Fibroblast of skin of left quadriceps (primary cell): ENCODE data around the gene CFAP73.

ENCODE experiments used
- DNase-seq, 2 experiments: peaks; one replicate each; pipeline ENCODE4 v3.0.0-alpha.2; 2013; ENCODE audit warnings: low read depth in 2 of 2

Gene CFAP73

GRCh38 chr12:113142173-113142885 is 7.2 kb upstream of the CFAP73 start:
- DNase-seq: no peak

DNA sequence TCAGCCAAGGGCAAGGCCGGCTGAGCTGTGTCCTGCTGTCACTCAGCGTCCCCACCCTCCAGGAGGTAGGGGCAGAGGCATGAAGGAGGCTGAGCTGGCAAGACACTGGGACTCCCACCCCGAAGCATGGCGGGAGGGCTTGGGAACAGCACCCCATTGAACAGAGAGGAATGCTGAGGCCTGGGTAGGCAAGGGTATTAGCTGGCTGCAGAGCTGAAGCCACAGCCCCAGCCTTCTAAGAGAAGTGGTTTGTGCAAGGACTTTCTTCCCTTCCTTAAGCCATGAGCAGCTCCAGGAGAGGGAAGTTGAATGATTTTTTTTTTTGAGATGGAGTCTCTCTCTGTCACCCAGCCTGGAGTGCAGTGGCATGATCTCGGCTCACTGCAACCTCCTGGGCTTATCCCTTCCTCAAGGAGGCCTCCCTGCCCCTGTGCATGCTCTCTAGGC is 6.6 kb upstream of the CFAP73 start:
- no peak for DNase-seq

DNA sequence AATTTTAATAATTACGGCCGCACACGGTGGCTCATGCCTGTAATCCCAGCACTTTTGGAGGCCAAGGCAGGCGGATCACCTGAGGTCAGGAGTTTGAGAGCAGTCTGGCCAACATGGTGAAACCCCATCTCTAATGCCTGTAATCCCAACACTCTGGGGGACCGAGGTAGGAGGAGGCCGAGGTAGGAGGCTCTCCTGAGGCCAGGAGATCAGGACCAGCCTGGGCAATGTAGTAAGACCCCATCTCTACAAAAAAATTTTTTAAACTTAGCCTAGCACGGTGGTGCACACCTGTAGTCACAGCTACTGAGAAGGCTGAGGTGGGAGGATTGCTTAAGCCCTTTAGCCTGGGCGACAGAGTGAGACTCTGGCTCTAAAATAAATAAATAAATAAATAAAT is 5.6 kb upstream of the CFAP73 start:
- no peak for DNase-seq

DNA sequence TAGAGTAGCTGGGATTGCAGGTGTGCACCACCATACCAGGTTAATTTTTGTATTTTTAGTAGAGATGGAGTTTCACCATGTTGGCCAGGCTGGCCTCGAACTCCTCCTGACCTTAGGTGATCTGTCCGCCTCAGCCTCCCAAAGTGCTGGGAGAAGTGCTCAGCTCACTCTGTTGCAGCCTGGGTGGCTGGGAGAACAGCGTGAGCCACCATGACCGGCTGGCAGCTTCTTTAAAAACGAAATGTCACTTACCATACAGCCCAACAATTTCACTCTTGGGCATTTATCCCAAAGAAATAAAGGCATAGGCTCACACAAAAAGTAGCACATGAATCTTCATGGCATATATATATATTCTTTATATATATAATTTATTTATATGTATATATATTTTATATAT is 4.7 kb upstream of the CFAP73 start:
- DNase-seq: no peak

DNA sequence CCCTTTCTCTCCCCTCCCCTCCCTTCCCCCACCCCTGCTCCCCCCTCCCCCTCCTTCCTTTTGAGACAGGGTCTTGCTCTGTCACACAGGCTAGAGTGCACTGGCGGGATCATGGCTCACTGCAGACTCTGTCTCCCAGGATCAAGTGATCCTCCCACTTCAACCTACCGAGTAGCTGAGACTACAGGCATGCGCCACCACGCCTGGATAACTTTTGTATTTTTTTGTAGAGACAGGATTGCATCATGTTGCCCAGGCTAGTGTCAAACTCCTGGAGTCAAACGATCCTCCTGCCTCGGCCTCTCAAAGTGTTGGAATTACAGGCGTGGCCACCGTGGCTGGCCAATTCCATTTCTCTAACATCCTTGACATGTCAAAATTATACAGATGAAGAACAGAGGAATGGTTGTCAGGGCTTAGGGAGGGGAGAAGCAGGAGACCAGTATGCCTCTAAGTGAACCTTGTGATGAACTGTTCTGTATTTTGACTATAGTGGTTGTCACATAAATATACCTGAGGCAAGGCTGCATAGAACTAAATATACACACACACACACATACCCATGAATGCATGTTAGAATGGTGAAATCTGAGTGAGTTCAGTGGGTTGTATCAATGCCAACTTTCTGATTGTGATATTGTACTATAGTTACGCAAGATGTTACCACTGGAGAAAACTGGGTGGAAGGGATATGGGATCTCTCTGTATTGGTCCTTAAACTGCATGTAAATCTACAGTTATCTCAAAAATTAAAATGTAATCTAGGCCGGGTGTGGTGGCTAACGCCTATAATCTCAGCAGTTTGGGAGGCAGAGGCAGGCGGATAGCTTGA is 3.6 kb upstream of the CFAP73 start:
- no peak for DNase-seq

DNA sequence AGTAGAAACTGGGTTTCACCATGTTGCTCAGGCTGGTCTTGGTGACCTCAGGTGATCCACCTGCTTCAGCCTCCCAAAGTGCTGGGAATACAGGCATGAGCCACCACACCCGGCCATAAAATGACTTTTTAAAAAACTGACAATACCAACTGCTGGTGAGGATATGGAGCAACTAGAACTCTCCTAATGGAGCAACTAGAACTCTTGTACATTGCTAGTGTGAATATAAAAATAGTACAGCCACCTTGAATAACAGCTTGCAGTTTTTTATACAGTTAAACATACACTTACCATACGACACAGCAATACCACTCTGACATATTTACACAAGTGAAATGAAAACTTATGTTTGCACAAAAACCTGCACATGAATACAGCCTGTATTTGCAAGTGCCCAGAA is 2.5 kb upstream of the CFAP73 start:
- no peak for DNase-seq

GRCh38 chr12:113151655-113152054 is 2.1 kb downstream of the CFAP73 start:
- DNase-seq: no peak

DNA sequence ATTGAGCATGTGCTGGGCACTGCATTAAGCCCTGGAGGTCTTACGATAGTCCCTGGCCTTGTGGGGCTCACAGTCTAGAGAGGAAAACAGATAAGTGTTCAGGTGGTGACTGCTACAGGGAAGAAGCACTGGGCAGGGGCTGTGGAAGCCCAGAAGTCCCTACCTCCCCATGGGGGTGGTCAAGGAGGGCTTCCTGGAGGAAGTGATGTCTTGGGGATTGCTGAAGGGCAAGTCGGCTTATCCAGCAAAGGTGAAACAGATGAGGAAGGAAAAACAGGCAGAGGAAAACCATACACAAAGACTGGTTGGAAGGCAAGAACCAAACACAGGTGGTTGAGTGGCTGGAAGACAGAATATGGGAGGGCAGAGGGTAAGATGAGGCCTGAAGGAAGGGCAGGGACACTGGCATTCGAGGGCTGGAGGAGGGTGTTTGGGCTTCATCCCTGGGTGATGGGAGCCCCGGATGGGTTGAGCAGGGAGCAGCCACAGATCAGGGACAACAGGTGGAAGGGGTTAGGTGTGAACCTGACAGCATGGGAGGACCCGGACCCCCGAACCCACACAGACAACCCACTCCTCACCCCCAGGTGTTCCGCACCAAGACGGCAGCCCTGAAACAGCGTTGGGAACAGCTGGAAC is 2.8 kb downstream of the CFAP73 start:
- no peak for DNase-seq

DNA sequence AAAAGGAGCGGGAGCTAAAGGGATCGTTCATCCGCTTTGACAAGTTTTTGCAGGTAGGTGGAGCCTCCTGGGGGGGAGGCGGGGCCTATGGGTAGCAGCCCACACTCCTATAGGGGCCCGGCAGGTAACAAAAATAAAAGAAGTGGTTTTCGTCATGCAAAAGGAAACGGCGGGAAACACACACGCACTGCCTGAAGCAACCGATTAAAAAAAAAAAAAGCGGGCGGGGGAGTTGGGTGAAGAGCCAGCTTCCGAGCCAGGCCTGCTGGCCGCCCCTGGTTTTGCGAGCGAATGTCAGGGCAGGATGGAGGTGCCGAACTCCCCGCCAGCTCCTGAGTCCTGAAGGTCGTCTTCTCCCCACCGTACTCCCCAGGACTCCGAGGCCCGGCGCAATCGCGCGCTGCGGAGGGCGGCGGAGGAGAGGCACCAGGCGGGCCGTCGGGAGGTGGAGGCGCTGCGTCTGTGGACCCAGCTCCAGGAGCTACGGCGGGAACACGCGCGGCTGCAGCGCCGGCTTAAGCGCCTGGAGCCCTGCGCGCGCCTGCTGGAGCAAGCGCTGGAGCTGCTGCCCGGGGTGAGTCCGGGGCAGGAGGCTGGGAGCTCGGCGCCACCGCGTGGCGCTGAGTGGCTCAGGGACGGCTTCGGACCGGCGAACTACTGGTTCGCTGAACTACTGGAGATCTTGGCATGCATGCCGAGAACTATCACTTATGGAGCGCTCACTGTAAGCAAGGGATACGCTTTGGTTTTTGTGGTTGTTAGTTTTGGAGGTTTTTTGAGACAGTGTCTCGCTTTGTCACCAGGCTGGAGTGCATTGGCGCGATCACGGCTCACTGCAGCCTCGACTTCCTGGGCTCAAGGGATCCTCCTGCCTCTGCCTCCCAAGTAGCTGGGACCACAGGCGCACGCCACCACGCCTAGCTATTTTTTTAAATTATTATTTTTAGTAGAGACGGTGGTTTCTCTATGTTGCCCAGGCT is 3.6 kb downstream of the CFAP73 start:
- peak; percentile 6 to 22 for DNase-seq

- DNase-seq: no peak
These were observed 4.9 kb downstream of the CFAP73 start for GRCh38 chr12:113154351-113154973.

GRCh38 chr12:113155060-113155459 is 5.5 kb downstream of the CFAP73 start:
- DNase-seq: no peak

GRCh38 chr12:113155646-113156045 is 6.1 kb downstream of the CFAP73 start:
- no peak for DNase-seq

DNA sequence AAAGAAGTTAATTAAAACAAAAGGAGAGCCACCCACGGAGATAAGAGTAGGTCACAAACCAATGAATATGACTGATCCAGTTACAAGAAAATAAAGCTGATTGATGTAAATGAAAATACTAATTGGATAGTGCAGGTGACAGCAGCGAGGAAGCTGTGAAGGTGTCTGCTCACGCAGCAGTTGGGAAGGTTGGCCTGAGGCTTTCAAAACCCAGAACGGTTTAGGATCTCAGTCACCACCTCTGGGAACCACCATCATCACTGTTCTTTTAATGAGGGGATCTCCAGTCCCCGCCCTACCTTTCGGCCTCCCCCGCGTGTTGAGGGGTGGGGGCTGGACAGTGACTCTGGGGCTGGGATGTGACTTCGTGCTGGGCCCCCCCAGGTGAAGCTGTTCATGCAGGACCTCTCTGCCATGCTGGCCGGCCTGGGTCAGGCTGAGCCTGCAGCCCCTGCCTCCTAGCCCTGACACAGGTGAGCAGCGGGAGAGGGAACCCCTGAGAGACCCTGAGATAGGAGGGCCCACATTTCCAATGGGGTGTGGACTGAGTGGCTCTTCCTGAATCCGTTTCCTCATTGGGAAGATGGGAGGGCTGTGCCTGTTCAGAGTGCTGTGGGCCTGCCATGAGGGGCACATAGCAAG is 7.8 kb downstream of the CFAP73 start:
- no peak for DNase-seq

- no peak for DNase-seq
These were observed 9.1 kb downstream of the CFAP73 start for GRCh38 chr12:113158439-113159203.

GRCh38 chr12:113159937-113160336 is 10.4 kb downstream of the CFAP73 start:
- no peak for DNase-seq

GRCh38 chr12:113161415-113162016 is 12.0 kb downstream of the CFAP73 start:
- DNase-seq: no peak

- DNase-seq: no peak
These were observed 12.8 kb downstream of the CFAP73 start for GRCh38 chr12:113162102-113163029.

DNA sequence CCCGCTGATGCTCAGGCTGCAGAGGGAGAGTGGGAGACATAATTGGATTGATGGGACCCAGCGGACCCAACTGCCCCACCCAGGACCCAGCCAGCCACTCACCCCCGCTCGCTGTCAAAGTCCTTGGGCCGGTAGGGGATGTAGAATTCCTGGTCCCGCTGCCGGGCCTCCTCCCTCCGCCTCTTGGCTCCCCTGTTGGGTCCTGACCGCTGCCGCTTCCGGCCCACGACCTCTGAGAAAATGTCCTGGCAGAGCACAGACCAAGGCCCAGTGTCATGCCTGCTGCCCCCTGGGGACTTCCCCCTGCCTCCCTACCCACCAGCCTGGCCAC is 13.5 kb downstream of the CFAP73 start:
- DNase-seq: no peak
